Left renal cortex interstitium (tissue), 4 donors: ENCODE results near the gene FRMD1. TPM values are rescaled to one million over a fixed set of nuclear protein-coding genes. Genes with fewer than 3 reads are reported as not detected.

Experiments used
- DNase-seq, 4 donors: peaks; one replicate each; pipeline ENCODE4 v3.0.0-alpha.2; 2013; ENCODE audit warnings: low read depth in 4 of 4, low spot score in 2 of 4, missing footprints in 1 of 4
- polyA plus RNA-seq, 4 donors: library from polyadenylated mRNA; unstranded; fragments of 120-200 nt; gene quantifications; one replicate each; pipeline ENCODE4 v1.2.1, GENCODE V29; 2013; ENCODE audit not compliant: insufficient read length in 4 of 4

FRMD1 gene
- polyA plus RNA-seq, 4 donors, result 12.2 to 30.9 (median 20.0) TPM

DNA sequence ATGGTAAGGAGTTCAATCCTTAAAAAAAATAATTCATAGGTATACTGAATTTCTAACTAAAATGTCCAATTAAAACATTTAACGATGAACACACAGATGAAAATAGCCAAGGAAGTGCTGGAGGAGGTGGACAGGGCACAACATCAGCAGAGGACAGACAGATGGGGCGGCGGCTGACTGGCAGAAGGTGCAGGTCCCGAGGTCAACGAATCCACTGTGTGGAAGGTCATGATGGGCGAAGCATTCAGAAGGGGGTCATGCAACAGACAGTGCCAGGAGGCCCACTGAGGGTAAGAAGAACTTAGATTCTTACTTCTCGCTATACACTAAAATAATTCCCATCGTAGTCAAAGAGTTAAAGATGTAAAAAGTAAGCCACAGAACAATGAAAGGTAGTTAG is 34.2 kb upstream of the FRMD1 start:
- DNase-seq, result no peak

DNA sequence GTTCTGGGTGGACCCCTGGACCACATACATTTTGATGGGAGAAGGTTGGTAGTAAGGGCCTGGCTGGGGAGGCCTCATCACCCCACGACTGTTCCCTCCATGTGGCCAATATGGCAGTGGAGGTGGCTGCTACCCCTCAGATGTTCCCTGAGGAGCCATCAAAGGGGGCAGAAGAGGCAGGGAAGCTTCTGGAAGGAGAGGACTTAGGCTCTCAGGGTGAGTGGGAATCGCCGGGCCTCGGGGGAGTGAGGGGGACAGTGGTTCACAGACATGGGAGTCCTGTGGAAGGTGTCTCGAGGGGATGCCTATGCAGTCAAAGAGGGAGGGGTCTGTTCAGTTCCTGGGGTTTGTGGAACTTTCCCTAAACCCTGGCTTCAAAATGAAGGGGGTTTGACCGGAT is 32.9 kb upstream of the FRMD1 start:
- DNase-seq, result no peak

DNA sequence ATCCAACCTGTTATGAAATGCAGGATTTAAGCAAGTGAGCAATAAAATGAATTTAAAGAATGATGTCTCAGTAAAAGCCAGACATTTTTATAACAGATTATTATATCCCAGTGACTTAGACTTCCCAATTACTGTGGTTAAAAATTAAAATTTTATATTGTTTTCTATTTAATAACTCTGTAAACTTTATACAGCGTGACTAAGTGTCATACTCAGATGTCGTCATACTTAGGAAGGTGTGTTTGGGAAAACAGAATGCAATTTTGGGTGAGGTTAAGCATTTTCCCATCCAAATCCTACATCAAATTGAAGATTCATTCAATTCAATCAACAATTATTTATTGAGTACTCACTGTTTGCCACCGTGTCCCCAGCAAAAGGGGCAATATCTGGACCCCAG is 31.4 kb upstream of the FRMD1 start:
- no peak for DNase-seq

DNA sequence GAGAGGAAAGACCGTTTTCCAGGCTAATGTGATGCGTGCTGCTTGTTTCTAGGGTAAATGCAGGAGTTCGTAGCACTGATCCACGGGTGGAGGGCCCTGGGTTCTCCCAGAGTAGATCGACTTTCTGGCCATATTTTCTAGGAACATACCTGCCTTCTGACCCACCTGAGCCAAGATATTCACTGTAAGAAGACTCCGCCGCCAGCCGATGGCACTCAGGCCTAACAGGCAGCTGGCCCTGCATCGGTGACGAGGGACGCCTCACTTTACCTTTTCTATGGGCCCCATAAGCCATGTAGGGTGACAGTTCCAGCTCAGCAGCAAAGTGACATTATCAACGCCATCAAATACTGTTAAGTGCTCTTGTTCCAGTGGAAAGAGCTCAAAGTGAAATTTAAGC is 30.2 kb upstream of the FRMD1 start:
- DNase-seq, result no peak

DNA sequence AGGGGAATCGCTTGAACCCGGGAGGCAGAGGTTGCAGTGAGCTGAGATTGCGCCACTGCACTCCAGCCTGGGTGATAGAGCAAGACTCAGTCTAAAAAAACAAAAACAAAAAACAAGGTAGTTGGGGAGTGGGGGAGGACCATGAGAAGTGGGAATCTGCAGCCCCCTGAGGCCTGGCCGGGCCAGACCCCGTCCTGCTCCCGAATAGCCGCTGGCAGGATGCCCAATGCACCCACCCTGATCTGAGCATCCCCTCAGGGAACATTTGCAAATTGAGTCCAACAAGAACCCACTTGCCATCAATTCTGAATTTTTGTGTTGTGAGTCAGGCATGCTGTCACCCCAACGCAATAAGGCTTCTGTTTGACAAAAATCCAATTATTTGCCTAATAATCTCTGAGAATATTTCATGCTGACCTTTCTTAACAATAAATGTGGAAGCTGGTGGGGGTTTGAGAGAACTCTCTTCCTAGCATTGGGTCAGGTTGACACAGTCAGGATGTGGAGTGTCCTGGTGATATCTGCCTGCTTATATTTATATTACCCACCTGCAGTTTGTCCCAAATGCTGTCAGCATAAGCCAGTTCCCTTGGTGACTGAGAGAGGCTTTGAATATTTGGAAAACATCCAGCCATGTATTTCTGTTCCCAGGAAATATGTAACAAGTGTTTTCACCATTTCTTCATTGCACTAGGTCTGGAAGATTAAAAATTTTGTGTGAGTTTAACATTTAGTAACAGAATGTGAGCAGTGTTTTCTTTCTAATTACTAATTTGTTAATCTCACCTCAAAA is 28.4 kb upstream of the FRMD1 start:
- DNase-seq, result no peak

DNA sequence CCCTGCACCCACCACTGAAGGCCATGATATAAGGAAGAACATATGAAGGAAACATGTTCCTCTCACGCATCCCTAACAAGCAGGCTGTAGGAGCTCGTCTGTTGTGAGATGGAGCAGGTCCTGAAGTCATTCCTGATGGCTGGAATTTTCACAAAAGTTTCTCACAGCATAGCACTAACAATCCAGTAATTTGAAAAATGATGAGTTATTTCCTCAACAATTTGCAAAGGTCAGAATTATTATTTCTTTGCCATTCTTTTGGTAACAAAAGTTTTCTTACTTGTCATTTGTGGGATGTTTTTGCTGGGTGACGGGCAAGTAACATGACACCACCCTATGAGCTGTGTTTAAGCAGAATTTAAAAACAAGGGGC is 27.6 kb upstream of the FRMD1 start:
- no peak for DNase-seq

DNA sequence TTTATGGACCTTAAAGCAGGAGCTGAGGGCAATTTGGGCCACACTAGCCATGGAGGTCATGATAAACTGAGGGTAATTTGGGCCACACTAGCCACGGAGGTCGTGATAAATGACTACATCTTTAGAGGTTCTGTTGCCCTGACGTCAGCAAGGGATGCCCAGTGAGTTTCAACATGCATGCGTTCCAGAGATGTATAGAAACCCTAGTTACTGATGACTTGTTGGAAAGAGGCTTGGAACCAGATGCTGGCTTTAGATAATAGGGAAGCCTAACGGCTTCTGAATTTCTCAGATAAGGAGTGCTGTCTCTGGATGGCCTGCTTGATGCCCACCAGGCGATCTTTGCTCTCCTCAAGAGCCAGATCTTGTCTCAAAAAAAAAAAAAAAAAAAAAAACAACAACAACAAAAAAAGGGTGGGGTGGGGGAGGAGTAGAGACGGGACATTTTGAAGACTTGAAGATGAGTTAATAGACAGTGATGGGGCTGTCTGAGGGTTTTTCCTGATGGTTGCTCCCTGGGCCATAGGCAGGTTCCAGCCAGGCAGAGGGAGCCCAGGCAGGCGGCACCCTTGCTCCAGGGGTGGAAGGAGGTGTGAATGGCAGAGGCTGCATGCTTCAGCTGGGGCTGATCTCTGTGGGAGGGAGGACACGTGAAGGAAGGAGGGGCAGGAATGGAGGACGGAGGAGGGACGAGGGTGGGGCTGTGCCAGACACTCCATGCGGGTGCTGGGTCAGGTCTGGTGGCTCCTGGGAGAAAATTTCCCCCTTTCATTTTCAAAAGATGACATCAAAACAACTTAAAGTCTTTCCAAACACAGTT is 27.0 kb upstream of the FRMD1 start:
- no peak for DNase-seq

DNA sequence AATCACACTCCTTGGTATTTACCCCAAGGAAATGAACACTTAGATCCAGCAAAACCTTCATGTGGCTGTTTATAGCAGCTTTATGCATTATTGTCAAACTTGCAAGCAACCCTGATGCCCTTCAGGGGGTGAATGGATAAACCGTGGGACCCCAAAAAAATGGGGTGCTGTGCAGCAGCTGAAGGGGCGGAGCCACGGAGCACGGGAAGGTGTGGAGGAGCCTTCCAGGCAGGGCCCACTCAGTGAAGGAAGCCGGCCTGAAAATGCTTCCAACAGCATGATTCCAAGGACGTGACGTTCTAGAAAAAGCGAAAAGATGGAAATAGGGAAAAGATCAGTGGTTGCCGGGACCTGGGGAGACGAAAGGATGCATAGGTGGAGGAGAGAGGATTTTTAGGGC is 25.6 kb upstream of the FRMD1 start:
- DNase-seq, result no peak

DNA sequence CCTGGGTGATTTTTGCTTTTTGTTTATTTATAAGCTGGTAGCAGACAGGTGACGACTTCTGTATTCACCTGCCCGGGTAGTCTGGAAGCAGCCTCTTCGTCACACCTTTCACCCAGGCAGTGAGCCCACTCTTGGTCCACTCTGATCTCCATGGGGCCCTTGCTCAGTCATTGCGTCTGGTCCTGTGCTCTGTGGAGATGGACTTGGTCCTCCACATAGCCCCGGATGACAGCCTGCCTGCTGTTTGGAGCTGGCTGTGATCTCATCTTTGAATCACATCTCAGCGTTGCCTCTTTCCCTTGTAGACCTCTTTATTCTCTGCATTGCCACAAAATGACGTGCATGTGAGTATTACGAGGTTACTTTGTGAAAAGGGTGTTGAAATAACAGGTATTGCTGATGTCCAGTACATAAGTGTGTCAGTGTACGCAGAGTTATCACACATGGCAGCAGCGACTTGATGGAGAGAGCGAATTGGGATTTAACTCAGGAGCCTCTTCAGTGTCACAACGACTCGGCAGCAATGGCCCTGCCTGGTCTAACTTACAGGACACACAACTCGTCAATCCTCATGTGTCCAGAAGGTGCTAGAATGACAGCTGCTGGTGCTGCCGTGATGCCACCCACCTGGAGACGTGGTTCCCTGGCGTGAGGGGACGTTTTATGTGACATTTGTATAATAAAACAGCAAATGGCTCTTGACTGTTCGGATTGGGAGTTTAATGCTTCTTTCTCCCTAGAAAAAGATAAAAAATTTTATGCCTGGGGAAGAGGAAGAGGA is 24.2 kb upstream of the FRMD1 start:
- no peak for DNase-seq

DNA sequence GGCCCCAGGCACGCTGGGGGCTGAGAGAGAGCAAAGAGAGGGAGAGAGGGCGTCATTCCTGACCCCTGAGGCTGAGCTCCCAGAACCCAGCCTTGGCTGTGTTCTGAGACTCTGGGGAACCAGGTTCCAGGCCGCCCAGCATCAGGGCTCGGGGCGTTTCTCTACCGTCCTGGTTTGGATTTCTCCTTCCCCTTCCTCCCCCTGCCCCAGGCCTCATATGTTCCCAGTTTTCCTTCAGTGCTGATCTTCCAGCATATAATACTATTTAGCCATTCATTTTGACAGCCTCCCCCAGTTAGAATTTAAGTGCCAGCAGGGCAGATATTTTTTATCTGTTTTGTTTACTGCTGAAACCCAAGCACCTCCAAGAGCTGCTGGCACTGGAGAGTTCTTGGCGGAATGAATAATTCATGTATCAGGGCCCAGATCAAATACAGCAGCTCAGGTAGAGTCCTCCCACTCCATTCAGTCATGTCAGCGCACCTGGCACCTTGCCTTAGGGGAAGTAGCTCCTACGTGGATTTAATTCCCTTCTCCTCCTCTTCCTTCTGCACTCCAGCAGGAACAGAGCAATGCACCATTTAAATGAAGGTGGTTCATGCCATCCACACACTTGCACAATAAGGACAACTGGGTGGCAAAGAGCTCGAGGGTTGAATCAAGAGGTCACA is 23.4 kb upstream of the FRMD1 start:
- DNase-seq, result no peak

DNA sequence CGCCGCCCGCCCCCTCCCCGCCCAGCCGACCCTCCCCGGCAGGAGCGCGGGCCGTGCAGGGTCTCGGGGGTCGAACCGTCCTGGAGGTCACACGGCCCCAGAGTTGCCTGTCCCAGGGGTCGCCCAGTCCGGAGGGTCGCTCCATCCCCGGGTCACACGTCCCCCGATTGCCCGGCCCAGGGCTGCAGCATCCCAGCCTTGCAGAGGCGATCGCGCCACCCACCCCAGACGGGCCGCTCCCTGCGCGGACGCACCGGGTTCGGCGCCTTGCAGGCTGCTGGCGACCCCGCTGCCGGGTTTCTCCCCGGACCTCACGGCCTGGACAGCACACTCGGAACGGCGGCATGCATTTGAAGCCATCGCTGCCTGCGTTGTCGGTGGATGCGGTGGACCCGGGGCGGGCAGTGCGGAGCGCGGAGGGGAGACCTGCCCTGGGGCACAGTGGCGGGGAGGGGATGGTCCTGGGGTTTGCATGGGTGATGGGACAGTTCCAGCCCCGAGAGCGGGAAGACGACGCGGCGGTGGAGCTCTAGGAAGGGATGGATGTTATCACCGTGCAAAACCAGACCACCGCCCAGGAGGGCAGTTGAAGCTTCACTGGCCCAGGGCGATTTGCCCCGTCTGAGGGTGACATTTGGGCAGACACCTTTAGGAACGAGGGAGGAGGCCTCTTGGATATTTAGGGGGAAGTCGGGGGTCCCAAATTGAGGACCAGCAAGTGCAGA is 22.7 kb upstream of the FRMD1 start:
- no peak for DNase-seq

DNA sequence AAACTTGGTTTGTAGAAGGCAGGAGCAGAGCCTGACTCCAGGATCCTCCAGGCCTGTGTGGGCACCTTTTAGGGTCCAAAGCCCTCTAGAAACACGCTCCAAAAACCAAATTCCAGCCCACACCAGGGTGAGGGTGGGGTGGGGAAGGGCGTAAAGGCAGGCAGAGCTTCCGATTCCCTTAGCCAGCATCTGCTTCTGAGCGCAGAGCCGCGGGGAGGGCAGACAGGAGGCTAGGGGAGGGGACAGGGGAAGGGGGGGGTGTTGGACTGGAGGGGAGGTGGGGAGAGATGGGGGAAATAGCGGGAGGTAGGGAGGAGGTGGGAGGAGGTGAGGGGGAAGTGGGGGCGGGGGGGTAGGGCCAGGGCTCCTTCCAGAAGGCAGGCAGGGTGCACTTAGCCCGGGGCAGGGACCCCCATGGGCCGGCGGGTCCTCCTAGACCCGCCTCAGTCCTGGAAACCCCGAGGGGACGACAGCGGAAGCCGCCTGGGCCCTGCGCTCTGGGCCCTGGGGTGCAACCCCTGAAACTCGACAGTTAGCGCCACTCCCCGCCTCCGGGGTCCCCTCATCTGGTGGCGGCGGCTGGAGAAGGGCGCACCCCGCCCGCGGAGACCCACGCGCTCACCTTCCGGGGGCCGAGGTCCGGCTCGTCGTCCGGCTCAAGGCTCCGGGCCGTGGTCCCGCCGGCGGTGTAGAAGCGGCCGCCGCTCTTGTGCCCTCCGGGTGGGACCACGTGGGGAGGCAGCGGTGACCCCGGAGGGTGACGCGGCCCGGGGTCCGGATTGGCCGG is 22.0 kb upstream of the FRMD1 start:
- DNase-seq, result no peak

DNA sequence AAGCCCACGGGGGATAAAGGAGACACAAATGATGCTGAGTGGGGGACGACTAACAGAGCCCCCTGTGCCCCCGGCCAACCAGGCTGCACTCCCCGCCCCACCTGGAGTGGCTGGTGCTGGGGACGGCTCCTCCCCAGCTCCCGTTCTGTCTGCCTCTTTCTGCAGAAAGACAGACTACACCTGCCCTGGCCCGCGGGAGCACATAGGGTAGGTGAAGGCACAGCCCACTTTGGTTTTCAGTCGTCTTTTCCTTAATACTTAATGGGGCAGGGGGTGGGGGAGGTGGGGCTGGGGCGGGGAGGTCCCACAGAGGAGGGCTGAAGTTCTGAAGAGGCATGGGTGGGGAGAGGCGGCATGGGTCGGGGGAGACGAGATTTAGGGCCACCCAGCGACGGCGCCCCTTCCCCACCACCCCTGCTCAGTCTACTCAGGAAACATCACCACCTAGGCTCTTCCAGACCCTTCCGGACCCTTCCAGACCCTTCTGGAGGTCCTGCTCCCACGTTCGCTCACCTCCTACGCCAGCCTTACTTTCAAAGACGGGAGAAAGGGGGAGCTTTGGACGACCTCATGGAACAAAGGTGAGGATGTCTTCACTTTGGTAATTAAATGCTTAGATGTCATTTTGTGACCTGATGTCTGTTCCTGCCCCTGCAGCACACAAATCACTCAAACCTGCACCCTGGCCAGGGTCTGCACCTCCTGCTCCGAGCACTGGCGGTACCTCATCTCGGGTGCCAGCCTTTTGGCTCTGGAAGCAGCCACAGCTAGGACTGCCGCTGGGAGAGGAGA is 21.2 kb upstream of the FRMD1 start:
- no peak for DNase-seq

DNA sequence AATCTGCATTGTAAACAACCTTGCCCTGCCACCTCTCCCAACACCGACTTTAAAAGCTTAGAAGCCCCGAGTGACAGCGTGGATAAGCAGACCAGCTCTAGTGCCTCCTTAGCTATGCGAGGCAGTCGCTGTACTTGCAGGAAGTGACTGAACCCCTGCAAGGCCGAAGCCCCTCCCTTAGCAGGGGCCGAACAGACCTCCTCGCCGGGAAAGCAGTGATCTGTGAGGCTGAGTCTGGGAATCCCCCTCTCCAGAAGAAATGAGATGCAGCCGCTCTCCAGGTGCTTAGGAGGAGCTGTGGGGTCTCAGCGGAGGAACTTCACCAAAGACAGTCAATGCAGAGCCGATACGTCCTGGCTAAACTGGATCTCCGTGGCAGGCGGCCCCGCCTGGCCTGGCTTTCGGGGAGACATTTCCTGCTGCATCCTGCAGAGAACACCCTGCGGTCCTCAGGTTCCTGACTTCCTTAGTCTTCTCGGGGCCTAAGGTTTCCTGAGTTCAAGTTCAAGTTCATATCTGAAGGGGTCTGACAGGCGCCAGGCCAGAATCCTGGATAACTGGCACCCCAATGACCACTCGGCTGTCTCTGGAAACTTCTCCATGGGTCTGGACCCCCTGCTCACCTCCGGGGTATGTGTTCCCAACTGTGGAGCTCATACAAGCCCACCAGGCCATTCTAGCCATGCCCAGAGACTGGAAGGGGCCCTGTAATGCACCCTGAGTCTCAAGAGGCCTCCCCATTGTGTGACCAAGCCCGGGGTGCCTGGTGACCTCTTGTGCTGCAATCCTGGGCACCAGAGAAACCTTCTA is 20.4 kb upstream of the FRMD1 start:
- DNase-seq, result no peak

DNA sequence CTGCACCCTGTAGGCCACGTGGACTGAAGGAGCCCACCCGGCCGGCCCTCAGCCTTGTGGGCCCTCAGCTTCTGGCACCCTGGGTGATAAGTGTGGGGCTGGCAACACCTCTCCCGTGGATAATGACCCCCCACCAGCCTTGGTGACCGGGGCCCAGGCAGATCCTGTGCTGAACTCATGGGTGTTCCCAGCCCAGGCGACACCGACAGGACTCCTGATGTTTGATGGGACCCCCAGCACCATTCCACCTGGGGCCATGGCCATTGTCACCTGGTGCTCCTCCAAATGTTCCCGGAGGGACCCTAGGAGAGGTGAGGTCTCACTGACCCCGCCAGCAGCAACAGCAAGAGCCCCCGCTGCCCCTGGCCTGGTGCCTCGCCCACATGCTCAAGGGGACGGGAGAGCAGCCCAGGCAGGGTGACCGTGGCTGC is 19.4 kb upstream of the FRMD1 start:
- no peak for DNase-seq

DNA sequence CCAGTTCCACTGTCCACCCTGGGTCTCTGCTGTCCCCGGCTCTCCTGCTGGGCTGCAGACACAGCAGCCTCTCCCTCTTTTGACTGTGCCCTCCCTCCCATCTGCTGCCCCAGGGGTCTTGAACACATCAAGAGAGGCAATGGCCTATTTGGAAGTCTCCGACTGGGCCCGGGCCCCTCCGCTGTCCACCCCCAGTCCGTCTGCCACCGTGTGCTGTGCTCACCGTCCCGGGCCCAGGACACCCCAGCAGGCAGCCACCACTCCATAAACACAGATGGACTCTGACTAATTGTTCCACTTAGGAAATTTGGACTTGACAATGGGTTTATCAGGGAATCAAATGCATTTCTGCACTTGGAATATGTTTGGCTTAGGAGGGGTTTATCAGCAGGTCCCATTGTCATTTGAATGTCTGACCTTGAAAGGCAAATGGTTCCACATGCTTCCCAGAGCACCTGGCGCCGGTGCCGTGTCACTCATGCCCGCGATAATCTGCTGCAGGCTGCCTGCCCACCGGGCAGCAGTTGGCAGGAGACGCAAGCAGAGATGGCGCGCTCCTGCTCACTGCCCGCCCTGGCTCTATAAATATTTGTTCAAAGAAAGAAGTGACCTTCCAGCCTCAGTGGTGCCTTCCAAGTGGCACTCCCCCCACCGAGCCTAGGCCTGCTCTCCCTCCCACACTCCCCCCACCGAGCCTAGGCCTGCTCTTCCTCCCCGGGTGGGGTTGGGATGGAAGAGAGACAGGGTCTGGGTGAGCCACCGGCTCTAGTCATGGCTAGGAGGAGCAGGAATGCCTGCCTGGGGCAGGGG is 18.8 kb upstream of the FRMD1 start:
- no peak for DNase-seq

DNA sequence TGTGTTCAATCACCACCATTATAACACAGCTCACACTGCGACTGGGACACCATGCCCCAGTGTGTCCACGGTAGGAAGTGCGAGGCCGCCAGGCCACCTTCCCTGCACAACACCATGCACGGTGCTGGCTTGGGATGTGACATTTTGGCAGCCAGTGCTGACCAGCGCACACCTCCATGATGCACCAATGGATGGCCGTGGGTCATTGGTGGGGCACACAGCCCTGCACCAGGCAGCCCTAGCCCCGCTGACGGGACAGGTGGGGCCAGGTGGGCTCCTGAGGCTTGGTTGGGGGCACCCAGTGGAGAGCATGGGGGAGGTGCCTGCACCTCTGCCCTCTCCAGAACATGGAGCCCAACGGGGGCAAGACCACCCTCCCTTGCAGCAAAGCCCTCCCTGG is 18.2 kb upstream of the FRMD1 start:
- no peak for DNase-seq
